Measurements from ENCODE around the gene GRIK1. TPM values are rescaled to one million over a fixed set of nuclear protein-coding genes. Genes with fewer than 3 reads are reported as not detected.

The GRIK1 gene
- total and polyA plus RNA-seq, 2 donors (not counting 1 experiment from before 2014, with no cell fraction given), result not detected

- H3K36me3 ChIP-seq (replicated peaks in 1 of 2; ENCODE audit: control extremely low read depth in 1 of 2, control insufficient read depth in 1 of 2, extremely low read depth in 1 of 2, insufficient read depth in 2 of 2, low read length in 1 of 2), result no peaks in the 10 kb centered on the region
- DNase-seq, result no peak
- POLR2A ChIA-PET, result no interaction called here
- no peak for ATAC-seq (ENCODE audit: low read depth)
- no peak overlapping the region for H2AFZ ChIP-seq (ENCODE audit: insufficient read depth, low read depth, low read length, poor library complexity, severe bottlenecking)
- H4K20me1 ChIP-seq (ENCODE audit: control insufficient read depth, insufficient read depth, low read length, poor library complexity, severe bottlenecking), result no peaks in the 10 kb centered on the region
- CTCF ChIA-PET, result no interaction called here
- no peak overlapping the region for H3K9ac ChIP-seq (ENCODE audit: low read length)
- H3K4me3 Mint-ChIP-seq, result no peak overlapping the region
- H3K27me3 ChIP-seq (replicated peaks in 1 of 4; ENCODE audit: control extremely low read depth in 1 of 4, control insufficient read depth in 3 of 4, insufficient read depth in 4 of 4, low read length in 3 of 4), result no peaks in the 10 kb centered on the region
- no peaks in the 10 kb centered on the region for H3K9me3 Mint-ChIP-seq (ENCODE audit: insufficient read depth)
- no peaks in the 10 kb centered on the region for H3K79me2 ChIP-seq (ENCODE audit: control insufficient read depth, insufficient read depth, low read length)
- no peak overlapping the region for H3K4me3 ChIP-seq (ENCODE audit: control extremely low read depth in 1 of 5, extremely low read depth in 1 of 5, insufficient read depth in 1 of 5, low read depth in 2 of 5, low read length in 4 of 5)
- intact Hi-C loops (cut with micrococcal nuclease), result no loop called here
- H3K4me2 ChIP-seq (replicated peaks; ENCODE audit: low read depth, low read length, poor library complexity, severe bottlenecking), result no peak overlapping the region
- H3K4me1 Mint-ChIP-seq, result no peaks in the 10 kb centered on the region
- no peak overlapping the region for H3K27ac Mint-ChIP-seq
- no peaks in the 10 kb centered on the region for H3K9me3 ChIP-seq (ENCODE audit: control extremely low read depth in 1 of 3, control insufficient read depth in 2 of 3, insufficient read depth in 1 of 3, low read length in 2 of 3)
- no peak overlapping the region for H3K27ac ChIP-seq (ENCODE audit: low read length in 2 of 2)
- no CpG with 5 or more reads among the region's 3 CpGs for WGBS (ENCODE audit: insufficient coverage)
- no peaks in the 10 kb centered on the region for H3K4me1 ChIP-seq (ENCODE audit: control insufficient read depth in 2 of 2, insufficient read depth in 2 of 2, low read length in 2 of 2)
- H3K27me3 Mint-ChIP-seq, result peaks cover 4% of the 10 kb centered on the region
- TF ChIP-seq CTCF (IDR thresholded peaks at IDR 0.05), result no peak
- TF ChIP-seq EZH2 (IDR thresholded peaks at IDR 0.05; ENCODE audit: borderline replicate concordance, insufficient read depth, low read depth, low read length, poor library complexity, severe bottlenecking), result no peak
These were observed 229.3 kb downstream of the GRIK1 start for GRCh38 chr21:29710498-29710897.

- no peaks in the 10 kb centered on the region for H3K79me2 ChIP-seq (ENCODE audit: control insufficient read depth, insufficient read depth, low read length)
- ATAC-seq (ENCODE audit: low read depth), result no peak
- TF ChIP-seq EZH2 (IDR thresholded peaks at IDR 0.05; ENCODE audit: borderline replicate concordance, insufficient read depth, low read depth, low read length, poor library complexity, severe bottlenecking) (no peak), CTCF (IDR thresholded peaks at IDR 0.05) (no peak)
- no peaks in the 10 kb centered on the region for H3K4me1 ChIP-seq (ENCODE audit: control insufficient read depth in 2 of 2, insufficient read depth in 2 of 2, low read length in 2 of 2)
- H3K9me3 ChIP-seq (ENCODE audit: control extremely low read depth in 1 of 3, control insufficient read depth in 2 of 3, insufficient read depth in 1 of 3, low read length in 2 of 3), result no peaks in the 10 kb centered on the region
- ChIA-PET CTCF (no interaction called here), POLR2A (no interaction called here)
- no peaks in the 10 kb centered on the region for H3K9me3 Mint-ChIP-seq (ENCODE audit: insufficient read depth)
- H3K4me1 Mint-ChIP-seq, result no peaks in the 10 kb centered on the region
- no peak overlapping the region for H3K27ac ChIP-seq (ENCODE audit: low read length in 2 of 2)
- H3K27ac Mint-ChIP-seq, result no peak overlapping the region
- no peak overlapping the region for H2AFZ ChIP-seq (ENCODE audit: insufficient read depth, low read depth, low read length, poor library complexity, severe bottlenecking)
- H3K27me3 ChIP-seq (replicated peaks in 1 of 4; ENCODE audit: control extremely low read depth in 1 of 4, control insufficient read depth in 3 of 4, insufficient read depth in 4 of 4, low read length in 3 of 4), result no peaks in the 10 kb centered on the region
- no peaks in the 10 kb centered on the region for H3K36me3 ChIP-seq (replicated peaks in 1 of 2; ENCODE audit: control extremely low read depth in 1 of 2, control insufficient read depth in 1 of 2, extremely low read depth in 1 of 2, insufficient read depth in 2 of 2, low read length in 1 of 2)
- no peaks in the 10 kb centered on the region for H3K27me3 Mint-ChIP-seq
- H3K4me3 ChIP-seq (ENCODE audit: control extremely low read depth in 1 of 5, extremely low read depth in 1 of 5, insufficient read depth in 1 of 5, low read depth in 2 of 5, low read length in 4 of 5), result no peak overlapping the region
- no peak for DNase-seq
- H4K20me1 ChIP-seq (ENCODE audit: control insufficient read depth, insufficient read depth, low read length, poor library complexity, severe bottlenecking), result no peaks in the 10 kb centered on the region
- intact Hi-C loops (cut with micrococcal nuclease), result no loop called here
- H3K9ac ChIP-seq (ENCODE audit: low read length), result no peak overlapping the region
- no CpG with 5 or more reads among the region's 4 CpGs for WGBS (ENCODE audit: insufficient coverage)
- H3K4me2 ChIP-seq (replicated peaks; ENCODE audit: low read depth, low read length, poor library complexity, severe bottlenecking), result no peak overlapping the region
- no peak overlapping the region for H3K4me3 Mint-ChIP-seq
These were observed 231.4 kb downstream of the GRIK1 start for GRCh38 chr21:29708401-29708800.
